Neural cell (in vitro differentiated cells): Measurements from ENCODE around the gene EFCAB6.

Experiments
- EP300 ChIP-seq: fragments of 450-650 bp; conservative IDR thresholded peaks from 2 replicates; pipeline ENCODE4 v1.6.1; 2014; ENCODE audit warnings: antibody characterized with exemption, mild to moderate bottlenecking, moderate library complexity; ENCODE audit not compliant: poor library complexity, severe bottlenecking
- EZH2 ChIP-seq: fragments of 200-600, 300-800 bp; shearing (Covaris generic), sonication (generic); IDR thresholded peaks from 2 replicates; pipeline ENCODE4 v1.6.1; 2014; ENCODE audit warnings: antibody characterized with exemption, low read length, borderline replicate concordance, mild to moderate bottlenecking; ENCODE audit not compliant: insufficient read depth, poor library complexity, severe bottlenecking
- MXI1 ChIP-seq: fragments of 450-650 bp; conservative IDR thresholded peaks from 2 replicates; pipeline ENCODE4 v1.6.1; 2014; ENCODE audit warnings: antibody characterized with exemption, mild to moderate bottlenecking; ENCODE audit not compliant: poor library complexity, severe bottlenecking
- POLR2AphosphoS5 ChIP-seq: IDR thresholded peaks from 2 replicates; pipeline ENCODE4 v1.6.1; 2012
- RAD21 ChIP-seq: fragments of 450-650 bp; conservative IDR thresholded peaks from 2 replicates; pipeline ENCODE4 v1.6.1; 2014; ENCODE audit warnings: antibody characterized with exemption, mild to moderate bottlenecking, moderate library complexity
- SMC3 ChIP-seq: fragments of 450-650 bp; conservative IDR thresholded peaks from 2 replicates; pipeline ENCODE4 v1.6.1; 2014; ENCODE audit warnings: antibody characterized with exemption, mild to moderate bottlenecking, moderate library complexity; ENCODE audit not compliant: poor library complexity
- TF ChIP-seq, protein P1 (sequence below): fragments of 450-650 bp; IDR thresholded peaks from 2 replicates; pipeline ENCODE4 v1.5.1; 2014; ENCODE audit warnings: antibody characterized with exemption, mild to moderate bottlenecking, moderate library complexity; ENCODE audit not compliant: poor library complexity, severe bottlenecking
- TF ChIP-seq, protein P2 (sequence below): IDR thresholded peaks from 2 replicates; pipeline ENCODE4 v1.6.1; 2012; ENCODE audit warnings: borderline replicate concordance

DNA sequence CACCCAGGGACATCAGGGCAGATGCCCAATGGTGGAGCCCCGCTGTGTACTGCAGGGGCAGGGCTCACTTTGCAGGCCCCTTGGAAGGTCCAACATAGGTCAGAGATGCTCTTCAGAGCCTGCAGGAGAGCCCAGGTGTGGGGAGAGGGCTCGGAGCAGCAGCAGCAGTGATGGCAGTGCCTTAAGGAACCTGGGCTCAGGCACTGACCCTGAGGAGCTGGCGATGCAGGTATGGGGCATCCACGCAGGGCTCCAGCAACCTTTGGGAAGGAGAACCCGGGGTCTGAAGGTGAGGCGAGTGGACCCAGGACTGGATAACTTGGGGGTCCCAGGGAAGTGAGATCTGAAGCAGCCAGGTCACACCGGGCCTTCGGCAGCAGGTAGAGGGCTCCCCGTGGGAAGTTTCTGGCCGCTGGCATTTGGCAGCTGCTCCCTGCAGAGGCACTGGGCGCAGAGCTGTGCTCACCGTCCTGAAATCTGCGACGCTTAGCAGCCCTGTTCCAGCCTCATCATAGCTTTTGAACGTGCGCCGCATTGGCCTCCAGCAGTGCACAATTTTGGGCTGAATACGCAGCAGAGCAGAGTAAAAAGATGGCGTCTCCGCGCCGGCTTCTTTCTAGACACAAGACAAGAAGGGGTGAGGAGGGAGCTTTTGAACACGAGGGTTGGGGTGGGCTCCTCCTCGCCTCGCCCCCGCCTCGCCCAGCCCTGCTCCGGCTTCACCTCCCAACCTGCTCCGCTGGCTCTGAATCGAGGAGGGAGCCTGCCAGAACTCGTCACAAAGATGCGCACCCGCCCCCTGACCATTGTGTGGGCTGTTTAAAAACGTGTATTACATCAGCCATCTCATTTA, 281.5 kb downstream of the EFCAB6 start:
- TF ChIP-seq POLR2AphosphoS5 (no peak), EP300 (no peak), RAD21 (no peak), EZH2 (no peak), MXI1 (no peak), SMC3 (no peak)
- TF ChIP-seq, protein P1, sequence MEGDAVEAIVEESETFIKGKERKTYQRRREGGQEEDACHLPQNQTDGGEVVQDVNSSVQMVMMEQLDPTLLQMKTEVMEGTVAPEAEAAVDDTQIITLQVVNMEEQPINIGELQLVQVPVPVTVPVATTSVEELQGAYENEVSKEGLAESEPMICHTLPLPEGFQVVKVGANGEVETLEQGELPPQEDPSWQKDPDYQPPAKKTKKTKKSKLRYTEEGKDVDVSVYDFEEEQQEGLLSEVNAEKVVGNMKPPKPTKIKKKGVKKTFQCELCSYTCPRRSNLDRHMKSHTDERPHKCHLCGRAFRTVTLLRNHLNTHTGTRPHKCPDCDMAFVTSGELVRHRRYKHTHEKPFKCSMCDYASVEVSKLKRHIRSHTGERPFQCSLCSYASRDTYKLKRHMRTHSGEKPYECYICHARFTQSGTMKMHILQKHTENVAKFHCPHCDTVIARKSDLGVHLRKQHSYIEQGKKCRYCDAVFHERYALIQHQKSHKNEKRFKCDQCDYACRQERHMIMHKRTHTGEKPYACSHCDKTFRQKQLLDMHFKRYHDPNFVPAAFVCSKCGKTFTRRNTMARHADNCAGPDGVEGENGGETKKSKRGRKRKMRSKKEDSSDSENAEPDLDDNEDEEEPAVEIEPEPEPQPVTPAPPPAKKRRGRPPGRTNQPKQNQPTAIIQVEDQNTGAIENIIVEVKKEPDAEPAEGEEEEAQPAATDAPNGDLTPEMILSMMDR = no peak
- TF ChIP-seq, protein P2, sequence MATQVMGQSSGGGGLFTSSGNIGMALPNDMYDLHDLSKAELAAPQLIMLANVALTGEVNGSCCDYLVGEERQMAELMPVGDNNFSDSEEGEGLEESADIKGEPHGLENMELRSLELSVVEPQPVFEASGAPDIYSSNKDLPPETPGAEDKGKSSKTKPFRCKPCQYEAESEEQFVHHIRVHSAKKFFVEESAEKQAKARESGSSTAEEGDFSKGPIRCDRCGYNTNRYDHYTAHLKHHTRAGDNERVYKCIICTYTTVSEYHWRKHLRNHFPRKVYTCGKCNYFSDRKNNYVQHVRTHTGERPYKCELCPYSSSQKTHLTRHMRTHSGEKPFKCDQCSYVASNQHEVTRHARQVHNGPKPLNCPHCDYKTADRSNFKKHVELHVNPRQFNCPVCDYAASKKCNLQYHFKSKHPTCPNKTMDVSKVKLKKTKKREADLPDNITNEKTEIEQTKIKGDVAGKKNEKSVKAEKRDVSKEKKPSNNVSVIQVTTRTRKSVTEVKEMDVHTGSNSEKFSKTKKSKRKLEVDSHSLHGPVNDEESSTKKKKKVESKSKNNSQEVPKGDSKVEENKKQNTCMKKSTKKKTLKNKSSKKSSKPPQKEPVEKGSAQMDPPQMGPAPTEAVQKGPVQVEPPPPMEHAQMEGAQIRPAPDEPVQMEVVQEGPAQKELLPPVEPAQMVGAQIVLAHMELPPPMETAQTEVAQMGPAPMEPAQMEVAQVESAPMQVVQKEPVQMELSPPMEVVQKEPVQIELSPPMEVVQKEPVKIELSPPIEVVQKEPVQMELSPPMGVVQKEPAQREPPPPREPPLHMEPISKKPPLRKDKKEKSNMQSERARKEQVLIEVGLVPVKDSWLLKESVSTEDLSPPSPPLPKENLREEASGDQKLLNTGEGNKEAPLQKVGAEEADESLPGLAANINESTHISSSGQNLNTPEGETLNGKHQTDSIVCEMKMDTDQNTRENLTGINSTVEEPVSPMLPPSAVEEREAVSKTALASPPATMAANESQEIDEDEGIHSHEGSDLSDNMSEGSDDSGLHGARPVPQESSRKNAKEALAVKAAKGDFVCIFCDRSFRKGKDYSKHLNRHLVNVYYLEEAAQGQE = no peak
